Sigmoid colon (tissue), 7 donors: ENCODE results near the gene NFIA. TPM values are rescaled to one million over a fixed set of nuclear protein-coding genes. Genes with fewer than 3 reads are reported as not detected.

ENCODE experiments used
- DNase-seq: peaks from one replicate; pipeline ENCODE4 v3.0.0-alpha.2; 2019
- H3K27ac ChIP-seq, 4 donors: fragments of 200-600 bp; sonication (generic); one replicate each; pipeline ENCODE4 v1.5.1; 2016 to 2019; ENCODE audit warnings: mild to moderate bottlenecking in 1 of 4
- H3K27me3 ChIP-seq, 3 donors: fragments of 200-600 bp; sonication (generic); one replicate each; pipeline ENCODE4 v1.5.1; 2019; ENCODE audit warnings: mild to moderate bottlenecking in 1 of 3
- H3K36me3 ChIP-seq, 4 donors: fragments of 200-600 bp; sonication (generic); one replicate each; pipeline ENCODE4 v1.5.1; 2016 to 2019
- H3K4me1 ChIP-seq, 4 donors: fragments of 200-600 bp; sonication (generic); one replicate each; pipeline ENCODE4 v1.5.1; 2017 to 2019
- H3K4me3 ChIP-seq, 4 donors: fragments of 200-600 bp; sonication (generic); one replicate each; pipeline ENCODE4 v1.5.1; 2017 to 2019; ENCODE audit warnings: mild to moderate bottlenecking in 2 of 4, moderate library complexity in 1 of 4
- H3K9me3 ChIP-seq, 4 donors: fragments of 200-600 bp in 3 of 4; sonication (generic) in 3 of 4; one replicate each; pipeline versions ENCODE4 v1.5.1 to v1.6.1; 2013 to 2019
- EP300 ChIP-seq, 4 donors: sonication (generic); formaldehyde crosslinking; IDR thresholded peaks; one replicate each; pipeline ENCODE4 v1.6.1; 2017; ENCODE audit warnings: antibody characterized with exemption in 4 of 4
- POLR2A ChIP-seq, 2 donors: fragments of 450-650 bp; IDR thresholded peaks; one replicate each; pipeline ENCODE4 v1.6.1; 2016; ENCODE audit warnings: antibody characterized with exemption in 2 of 2, mild to moderate bottlenecking in 2 of 2, moderate library complexity in 2 of 2
- POLR2AphosphoS5 ChIP-seq, 4 donors: sonication (generic); formaldehyde crosslinking; IDR thresholded peaks; one replicate each; pipeline ENCODE4 v1.6.1; 2017; ENCODE audit warnings: antibody characterized with exemption in 4 of 4
- whole genome bisulfite sequencing, 2 donors: extraction: QIAGEN DNeasy Blood & Tissue Kit; methylation state at CpG; one replicate each; pipeline ENCODE4 v1.1.7; 2013; 5-methylcytosine and 5-hydroxymethylcytosine counted together
- intact Hi-C: fragments of 100-400 bp; cut with DNase I; formaldehyde crosslinking; loops from one replicate; pipeline ENCODE4 v1.15.1; 2023
- polyA plus RNA-seq, 3 donors: library from polyadenylated mRNA; stranded (reverse); fragments of 200-250 nt; gene quantifications; one replicate each; pipeline ENCODE4 v1.2.3, GENCODE V29; 2013
- total RNA-seq, 4 donors: library from RNA; depleted of rRNA; stranded (reverse); fragments of >200 nt; gene quantifications; one replicate each; pipeline ENCODE4 v1.1.0, GENCODE V29; 2016
- TF ChIP-seq, protein P1 (sequence below), 4 experiments: fragments of 450-650 bp in 3 of 4; fragments of 200-600 bp in 1 of 4; IDR thresholded peaks; one replicate each; pipeline ENCODE4 v1.5.1; 2016 to 2019; ENCODE audit warnings: antibody characterized with exemption in 4 of 4, mild to moderate bottlenecking in 3 of 4, moderate library complexity in 2 of 4
- donor health status: healthy with polysubstance abuse.
- donor health status: Bipolar disorder and iron deficiency.
- donor health status: healthy.

The NFIA gene
- total and polyA plus RNA-seq, 7 donors: 2.3 to 154 (median 79.7) TPM

DNA sequence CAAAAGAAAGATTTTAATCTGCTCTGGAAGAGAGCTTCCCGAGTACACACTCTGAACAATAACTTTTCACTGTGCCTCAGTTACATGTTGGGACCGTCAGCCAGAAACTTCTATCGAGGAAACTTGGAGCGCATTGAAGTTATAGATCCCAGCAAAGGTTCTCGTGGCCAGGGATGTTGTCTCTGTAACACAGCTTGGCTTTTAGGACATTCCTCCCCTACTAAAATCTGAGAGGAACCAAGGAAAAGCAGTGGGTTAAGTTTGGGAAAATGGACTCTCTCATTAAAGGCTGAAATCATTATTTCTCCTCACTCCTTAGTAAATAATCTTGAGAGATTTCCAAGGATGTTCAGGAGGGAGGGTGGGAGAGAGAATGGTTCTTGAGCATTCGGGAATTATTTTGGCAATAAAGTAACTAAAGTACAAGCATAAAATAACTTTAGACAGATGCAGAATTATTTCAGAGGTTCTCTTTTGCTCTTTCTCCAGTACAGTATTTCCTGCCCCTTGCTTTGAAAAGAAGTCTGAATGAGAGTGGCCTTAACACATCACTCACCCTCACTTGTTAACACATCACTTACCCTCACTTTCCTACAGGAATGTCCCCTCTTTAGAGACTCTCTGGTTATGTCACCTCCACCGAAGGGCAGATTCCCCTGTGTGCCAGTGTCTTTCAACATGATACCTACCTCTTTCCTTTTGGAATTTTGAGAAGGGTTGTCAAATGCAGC is 1.8 kb upstream of the NFIA start:
- H3K4me1 ChIP-seq: peaks cover 0 to 55% (median 47%) of the 10 kb centered on the region in 4 donors

DNA sequence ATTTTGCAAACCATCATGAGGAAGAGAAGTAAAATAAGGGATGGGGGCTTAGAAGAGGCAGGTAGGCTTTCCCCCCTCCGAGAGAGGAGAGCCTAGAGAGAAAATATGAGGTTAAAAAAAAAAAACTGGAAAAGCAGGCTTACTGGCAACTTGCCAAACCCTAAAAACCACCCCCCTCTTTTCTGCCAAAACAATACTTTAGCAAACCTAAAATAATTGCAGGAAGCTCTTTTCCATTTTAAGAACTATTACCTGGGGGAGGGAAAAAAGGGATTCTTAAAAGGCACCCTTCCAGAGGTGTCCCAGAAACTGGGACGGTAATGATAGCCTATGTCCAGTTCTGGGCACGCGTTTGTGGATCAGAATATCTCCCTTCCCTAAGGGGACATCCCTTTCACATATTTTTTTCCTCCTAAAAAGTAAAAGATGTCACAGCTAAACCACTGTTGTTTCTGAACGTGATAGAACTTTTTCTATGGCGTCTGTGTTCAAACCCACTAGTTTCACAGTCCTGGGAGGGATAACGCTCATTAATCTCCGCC is 1.1 kb upstream of the NFIA start:
- Histone ChIP-seq H3K4me3 (peak overlapping the region; percentile 77 to 95 (median 84)), H3K36me3 (no peaks in the 10 kb centered on the region)
- intact Hi-C loops: loop anchor here (2.0 to 10.0 kb wide), 7 partner anchors 30 to 256 kb away; no protein-coding TSS in a partner anchor

More for the DNA sequence above, 1.8 kb upstream of the NFIA start:
- intact Hi-C loops: loop anchor here (2.0 to 10.0 kb wide), 7 partner anchors 30 to 257 kb away; no protein-coding TSS in a partner anchor
- H3K9me3 ChIP-seq: no peaks in the 10 kb centered on the region
- TF ChIP-seq EP300 (IDR thresholded peaks at IDR 0.05): no peak
- 20 to 39% methylated on average over 7 of the region's 7 CpGs for WGBS, 2 donors
- DNase-seq: no peak
- H3K36me3 ChIP-seq: no peaks in the 10 kb centered on the region
- no peaks in the 10 kb centered on the region for H3K27me3 ChIP-seq
- peak overlapping the region in 3 of 4 donors; percentile 79 to 95 (median 89) for H3K4me3 ChIP-seq
- peak overlapping the region; percentile 95 to 97 (median 96) for H3K27ac ChIP-seq

DNA sequence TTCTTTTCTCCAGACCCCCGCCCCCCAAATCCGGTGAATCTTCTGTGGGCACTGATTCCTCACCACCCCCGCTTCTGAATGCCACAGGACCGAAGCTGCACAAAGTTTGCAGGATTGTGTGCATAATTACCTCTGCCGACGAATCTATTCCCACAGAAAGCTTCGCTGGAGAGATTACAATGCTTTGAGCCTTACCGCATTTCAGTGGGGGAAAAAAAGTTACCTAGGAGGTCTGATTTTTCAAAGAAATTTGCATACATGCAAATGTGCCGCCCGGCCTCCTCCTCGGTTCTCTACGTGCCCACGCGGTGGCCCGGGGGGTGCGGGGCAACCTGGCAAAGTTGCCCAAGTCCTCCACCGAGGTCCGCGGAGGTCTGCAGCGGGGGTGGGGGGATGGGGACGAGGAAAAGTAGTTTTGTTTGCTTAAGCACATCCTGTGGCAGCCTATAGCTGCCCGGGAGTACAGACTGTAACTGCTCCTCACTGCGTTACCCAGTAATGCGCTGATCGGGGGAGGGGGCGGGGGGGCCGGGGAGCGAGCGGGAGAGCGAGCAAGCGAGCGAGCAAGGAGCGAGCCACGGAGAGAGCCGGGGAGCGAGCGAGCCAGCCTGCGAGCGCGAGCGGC is 563 bp upstream of the NFIA start:
- H3K4me1 ChIP-seq: peaks cover 0 to 58% (median 49%) of the 10 kb centered on the region in 4 donors

More for the DNA sequence above, 1.1 kb upstream of the NFIA start:
- Histone ChIP-seq H3K27ac (peak overlapping the region; percentile 95 to 97 (median 96)), H3K4me1 (peaks cover 0 to 58% (median 48%) of the 10 kb centered on the region in 4 donors), H3K27me3 (no peaks in the 10 kb centered on the region), H3K9me3 (no peaks in the 10 kb centered on the region)
- DNase-seq: no peak
- peak in 2 of 4 donors; percentile 21 to 34 for TF ChIP-seq POLR2AphosphoS5 (IDR thresholded peaks at IDR 0.05)
- TF ChIP-seq POLR2A (IDR thresholded peaks at IDR 0.05): no peak
- 3 to 16% methylated on average over 8 of the region's 8 CpGs for WGBS, 2 donors

DNA sequence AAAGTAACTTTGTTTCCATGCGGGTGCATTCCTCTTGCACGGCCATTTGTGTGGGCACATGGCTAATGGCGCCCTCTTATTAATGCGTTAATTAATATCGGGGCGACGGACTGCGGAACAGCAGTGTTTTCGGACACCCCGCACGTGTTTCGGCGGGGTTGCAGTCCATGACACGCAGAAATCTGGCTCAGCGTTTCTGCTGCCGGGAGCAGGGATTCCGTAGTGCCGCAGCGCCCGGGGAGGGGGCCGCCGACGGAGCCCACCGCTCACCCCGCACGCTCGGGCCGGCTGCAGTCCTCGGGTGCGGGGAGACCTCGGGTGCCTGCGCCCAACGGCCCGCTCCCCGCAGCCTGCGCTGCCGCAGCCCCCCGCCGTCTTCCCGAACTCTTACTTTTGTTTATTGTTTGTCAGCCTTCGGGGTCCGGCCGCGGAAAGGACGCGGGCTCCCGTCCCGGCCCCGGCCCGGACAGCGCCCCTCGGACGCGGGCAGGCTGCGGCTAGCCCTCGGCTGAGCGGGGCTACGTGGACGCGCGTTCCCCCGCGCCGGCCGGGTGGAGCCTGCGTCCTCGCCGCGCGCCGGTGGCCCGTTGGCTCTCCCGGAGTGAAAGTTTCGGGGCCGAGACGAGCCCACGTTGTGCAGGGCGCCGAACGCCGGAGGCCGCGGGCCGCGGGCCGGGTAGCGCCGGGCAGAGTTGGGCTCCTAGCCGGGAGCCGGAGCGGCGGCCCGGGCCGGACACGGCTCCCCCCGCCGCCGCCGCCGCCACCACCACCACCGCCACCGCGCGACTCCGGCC is 849 bp downstream of the NFIA start:
- H3K4me1 ChIP-seq: peaks cover 0 to 69% (median 58%) of the 10 kb centered on the region in 4 donors
- peak overlapping the region; percentile 77 to 95 (median 84) for H3K4me3 ChIP-seq
- TF ChIP-seq POLR2A (IDR thresholded peaks at IDR 0.05) (no peak), EP300 (IDR thresholded peaks at IDR 0.05) (no peak), POLR2AphosphoS5 (IDR thresholded peaks at IDR 0.05) (no peak)
- TF ChIP-seq, protein P1, sequence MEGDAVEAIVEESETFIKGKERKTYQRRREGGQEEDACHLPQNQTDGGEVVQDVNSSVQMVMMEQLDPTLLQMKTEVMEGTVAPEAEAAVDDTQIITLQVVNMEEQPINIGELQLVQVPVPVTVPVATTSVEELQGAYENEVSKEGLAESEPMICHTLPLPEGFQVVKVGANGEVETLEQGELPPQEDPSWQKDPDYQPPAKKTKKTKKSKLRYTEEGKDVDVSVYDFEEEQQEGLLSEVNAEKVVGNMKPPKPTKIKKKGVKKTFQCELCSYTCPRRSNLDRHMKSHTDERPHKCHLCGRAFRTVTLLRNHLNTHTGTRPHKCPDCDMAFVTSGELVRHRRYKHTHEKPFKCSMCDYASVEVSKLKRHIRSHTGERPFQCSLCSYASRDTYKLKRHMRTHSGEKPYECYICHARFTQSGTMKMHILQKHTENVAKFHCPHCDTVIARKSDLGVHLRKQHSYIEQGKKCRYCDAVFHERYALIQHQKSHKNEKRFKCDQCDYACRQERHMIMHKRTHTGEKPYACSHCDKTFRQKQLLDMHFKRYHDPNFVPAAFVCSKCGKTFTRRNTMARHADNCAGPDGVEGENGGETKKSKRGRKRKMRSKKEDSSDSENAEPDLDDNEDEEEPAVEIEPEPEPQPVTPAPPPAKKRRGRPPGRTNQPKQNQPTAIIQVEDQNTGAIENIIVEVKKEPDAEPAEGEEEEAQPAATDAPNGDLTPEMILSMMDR (IDR thresholded peaks at IDR 0.05): no peak
- no peaks in the 10 kb centered on the region for H3K9me3 ChIP-seq
- intact Hi-C loops: loop anchor here (5.0 to 10.0 kb wide), 5 partner anchors 39 to 254 kb away; no protein-coding TSS in a partner anchor
- H3K27ac ChIP-seq: peak overlapping the region; percentile 95 to 97 (median 96)
- DNase-seq: no peak
- peaks cover 0 to 2% (median 0%) of the 10 kb centered on the region in 4 donors for H3K36me3 ChIP-seq
- WGBS, 2 donors: 1% methylated on average over 105 of the region's 105 CpGs
- H3K27me3 ChIP-seq: no peaks in the 10 kb centered on the region

More for the DNA sequence above, 563 bp upstream of the NFIA start:
- Histone ChIP-seq H3K36me3 (no peaks in the 10 kb centered on the region), H3K27me3 (no peaks in the 10 kb centered on the region), H3K4me3 (peak overlapping the region; percentile 77 to 95 (median 84)), H3K9me3 (no peaks in the 10 kb centered on the region), H3K27ac (peak overlapping the region; percentile 95 to 97 (median 96))
- intact Hi-C loops: loop anchor here (2.0 to 10.0 kb wide), 7 partner anchors 31 to 256 kb away; no protein-coding TSS in a partner anchor
- WGBS, 2 donors: 1% methylated on average over 41 of the region's 41 CpGs
- DNase-seq: peak; percentile 75
- TF ChIP-seq, protein P1 (IDR thresholded peaks at IDR 0.05): no peak
- TF ChIP-seq POLR2AphosphoS5 (IDR thresholded peaks at IDR 0.05): peak in 1 of 4 donors; percentile 21
- TF ChIP-seq POLR2A (IDR thresholded peaks at IDR 0.05): no peak
- no peak for TF ChIP-seq EP300 (IDR thresholded peaks at IDR 0.05)

DNA sequence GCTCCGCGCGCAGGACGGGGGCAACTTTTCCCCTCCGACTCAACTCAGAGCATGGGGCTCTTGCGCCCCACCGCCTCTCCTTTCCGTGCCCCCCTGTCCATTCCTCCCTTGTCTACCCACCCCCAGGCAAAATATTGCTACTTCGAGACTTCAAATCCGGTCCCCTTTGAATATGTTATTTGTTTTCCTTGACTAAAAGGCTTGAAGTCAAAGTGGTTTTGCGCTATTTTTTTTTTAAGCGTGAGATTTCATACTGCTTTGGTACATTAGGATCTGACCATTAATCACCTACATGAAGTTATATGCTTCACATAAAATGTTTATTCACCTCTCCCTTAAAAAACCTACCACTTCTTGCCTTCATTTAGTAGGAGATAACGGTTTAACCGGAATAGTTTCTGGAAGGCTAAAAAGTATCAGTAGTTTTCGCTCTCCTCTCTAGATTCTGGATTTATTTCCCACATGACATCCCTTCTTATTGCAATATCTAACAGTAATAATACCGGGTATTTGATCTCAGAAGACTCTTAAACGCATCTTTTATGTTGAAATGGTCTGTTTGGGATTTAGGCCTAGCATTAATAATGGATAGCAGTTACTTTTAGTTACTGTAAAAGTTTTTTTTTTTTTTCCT is 1.6 kb downstream of the NFIA start:
- Histone ChIP-seq H3K27me3 (no peaks in the 10 kb centered on the region), H3K4me1 (peaks cover 0 to 67% (median 56%) of the 10 kb centered on the region in 4 donors), H3K4me3 (peak overlapping the region; percentile 77 to 95 (median 84)), H3K36me3 (peaks cover 0 to 10% (median 4%) of the 10 kb centered on the region in 4 donors), H3K27ac (peak overlapping the region; percentile 95 to 97 (median 96)), H3K9me3 (no peaks in the 10 kb centered on the region)
- no peak for TF ChIP-seq POLR2A (IDR thresholded peaks at IDR 0.05)
- TF ChIP-seq, protein P1 (IDR thresholded peaks at IDR 0.05): no peak
- no peak for TF ChIP-seq POLR2AphosphoS5 (IDR thresholded peaks at IDR 0.05)
- no peak for TF ChIP-seq EP300 (IDR thresholded peaks at IDR 0.05)
- intact Hi-C loops: loop anchor here (5.0 to 10.0 kb wide), 5 partner anchors 38 to 253 kb away; no protein-coding TSS in a partner anchor
- DNase-seq: no peak
- WGBS, 2 donors: 9 to 22% methylated on average over 17 of the region's 17 CpGs
